Endodermal cell (in vitro differentiated cells): ENCODE results near the gene SLC12A8. TPM values are rescaled to one million over a fixed set of nuclear protein-coding genes. Genes with fewer than 3 reads are reported as not detected.

Experiments
- DNase-seq: peaks from one replicate; pipeline ENCODE4 v3.0.0-alpha.2; 2017
- H3K27ac ChIP-seq: 2 replicates; pipeline ENCODE4 v1.5.1; 2013; ENCODE audit warnings: mild to moderate bottlenecking, low read depth, low read length, moderate library complexity
- H3K27me3 ChIP-seq: 2 replicates; pipeline ENCODE4 v1.6.1; 2013; ENCODE audit warnings: mild to moderate bottlenecking, low read length, moderate library complexity; ENCODE audit not compliant: insufficient read depth, control insufficient read depth, poor library complexity, severe bottlenecking
- H3K36me3 ChIP-seq: 2 replicates; pipeline ENCODE4 v1.7.0; 2013; ENCODE audit warnings: mild to moderate bottlenecking, low read length, moderate library complexity; ENCODE audit not compliant: control insufficient read depth, insufficient read depth
- H3K4me1 ChIP-seq: one replicate; pipeline ENCODE4 v1.7.0; 2013; ENCODE audit warnings: low read length; ENCODE audit not compliant: control insufficient read depth, insufficient read depth
- H3K4me3 ChIP-seq: 2 replicates; pipeline ENCODE4 v1.5.1; 2013; ENCODE audit warnings: mild to moderate bottlenecking, low read length, moderate library complexity
- H3K9ac ChIP-seq: 2 replicates; pipeline ENCODE4 v1.6.1; 2013; ENCODE audit warnings: mild to moderate bottlenecking, low read length, moderate library complexity; ENCODE audit not compliant: poor library complexity, severe bottlenecking; ENCODE audit errors: extremely low read depth
- H3K9me3 ChIP-seq: 2 replicates; pipeline ENCODE4 v1.6.1; 2013; ENCODE audit warnings: mild to moderate bottlenecking, low read length, moderate library complexity; ENCODE audit not compliant: control insufficient read depth
- H3K27ac Mint-ChIP-seq: 2 replicates; pipeline ENCODE4 v1.8.0; 2020; ENCODE audit warnings: mixed read lengths
- H3K27me3 Mint-ChIP-seq: 2 replicates; pipeline ENCODE4 v1.8.0; 2021; ENCODE audit warnings: mild to moderate bottlenecking, mixed read lengths; ENCODE audit not compliant: insufficient read depth
- H3K36me3 Mint-ChIP-seq: 2 replicates; pipeline ENCODE4 v1.8.0; 2020; ENCODE audit warnings: low read depth, mixed read lengths
- H3K4me1 Mint-ChIP-seq: 2 replicates; pipeline ENCODE4 v1.8.0; 2020; ENCODE audit warnings: mixed read lengths
- H3K4me3 Mint-ChIP-seq: 2 replicates; pipeline ENCODE4 v1.8.0; 2020; ENCODE audit warnings: mild to moderate bottlenecking, moderate library complexity, mixed read lengths
- H3K9me3 Mint-ChIP-seq: 2 replicates; pipeline ENCODE4 v1.8.0; 2020; ENCODE audit warnings: mild to moderate bottlenecking, mixed read lengths
- WGBS, 2 experiments: methylation state at CpG; one replicate each; pipeline versions ENCODE4 v1.1.5 to v1.1.7; 2013; ENCODE audit warnings: missing lambda C conversion rate in 2 of 2, mixed read lengths in 1 of 2; ENCODE audit not compliant: insufficient coverage in 1 of 2, insufficient read length in 1 of 2; 5-methylcytosine and 5-hydroxymethylcytosine counted together
- total RNA-seq, 2 donors: library from RNA; stranded (reverse); fragmentation: NEBNext Ultra II Directional in 1 of 2; extraction: Animal tissue kit (Norgen Biotek cat#: 25700) in 1 of 2; gene quantifications; 2 replicates in 1 of 2; 3 replicates in 1 of 2; pipeline ENCODE4 v1.2.1, GENCODE V29; 2021
- TF ChIP-seq, protein P1 (sequence below): fragments of 200-600 bp; sonication (generic); conservative IDR thresholded peaks from 2 replicates; pipeline ENCODE4 v1.5.0; 2021; ENCODE audit warnings: antibody characterized with exemption, mild to moderate bottlenecking

SLC12A8 gene
- total RNA-seq, 2 donors from 2014 or later: 17.3 to 18.6 TPM

DNA sequence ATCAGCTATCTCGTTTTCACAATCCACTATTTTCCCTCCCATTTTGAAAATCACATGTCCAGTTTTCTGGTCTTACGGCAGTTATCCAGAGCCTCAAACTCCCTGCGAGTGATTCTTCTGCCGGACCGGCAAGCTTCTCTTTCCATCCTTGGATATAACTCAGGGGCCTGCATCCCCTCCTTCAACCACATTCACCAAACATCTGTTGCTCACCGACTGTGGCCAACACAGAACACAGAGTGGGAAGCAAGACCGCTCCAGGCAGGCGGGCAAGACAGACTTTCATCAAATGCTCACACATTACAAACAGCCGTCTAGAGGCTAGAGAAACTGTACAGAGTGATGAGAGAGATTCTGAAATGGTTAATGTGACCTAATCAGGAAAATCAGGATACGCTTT is 7.6 kb upstream of the SLC12A8 start:
- no peak overlapping the region for H3K4me3 Mint-ChIP-seq

DNA sequence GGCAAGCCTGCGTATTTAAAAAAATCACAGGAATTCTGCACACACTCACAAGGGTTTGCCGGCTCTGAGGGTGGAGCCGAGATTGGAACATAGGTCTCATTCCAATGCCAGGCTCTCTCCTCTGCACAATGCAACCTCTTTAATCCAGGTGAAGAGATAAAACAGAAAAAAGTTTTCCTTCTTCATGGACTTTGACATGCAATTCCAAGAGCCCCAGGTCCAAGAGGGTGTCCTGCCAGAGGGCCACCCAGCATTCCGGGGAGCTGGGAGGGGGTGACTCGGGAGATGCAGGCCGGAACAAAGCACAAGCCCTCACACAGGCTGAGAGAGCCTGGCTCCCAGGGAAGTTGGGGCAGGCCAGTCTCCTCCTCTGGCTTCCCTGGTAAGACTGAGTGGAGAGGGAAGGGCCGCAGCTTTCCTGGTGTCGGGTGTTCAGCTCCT is 6.7 kb upstream of the SLC12A8 start:
- WGBS, 2 experiments: 87 to 91% methylated on average over 4 to 8 of the region's 8 CpGs
- no peaks in the 10 kb centered on the region for H3K27me3 Mint-ChIP-seq
- Histone ChIP-seq H3K9ac (no peak overlapping the region), H3K4me1 (no peaks in the 10 kb centered on the region), H3K27ac (no peak overlapping the region), H3K4me3 (no peak overlapping the region), H3K36me3 (no peaks in the 10 kb centered on the region), H3K27me3 (no peaks in the 10 kb centered on the region), H3K9me3 (no peaks in the 10 kb centered on the region)
- TF ChIP-seq, protein P1, sequence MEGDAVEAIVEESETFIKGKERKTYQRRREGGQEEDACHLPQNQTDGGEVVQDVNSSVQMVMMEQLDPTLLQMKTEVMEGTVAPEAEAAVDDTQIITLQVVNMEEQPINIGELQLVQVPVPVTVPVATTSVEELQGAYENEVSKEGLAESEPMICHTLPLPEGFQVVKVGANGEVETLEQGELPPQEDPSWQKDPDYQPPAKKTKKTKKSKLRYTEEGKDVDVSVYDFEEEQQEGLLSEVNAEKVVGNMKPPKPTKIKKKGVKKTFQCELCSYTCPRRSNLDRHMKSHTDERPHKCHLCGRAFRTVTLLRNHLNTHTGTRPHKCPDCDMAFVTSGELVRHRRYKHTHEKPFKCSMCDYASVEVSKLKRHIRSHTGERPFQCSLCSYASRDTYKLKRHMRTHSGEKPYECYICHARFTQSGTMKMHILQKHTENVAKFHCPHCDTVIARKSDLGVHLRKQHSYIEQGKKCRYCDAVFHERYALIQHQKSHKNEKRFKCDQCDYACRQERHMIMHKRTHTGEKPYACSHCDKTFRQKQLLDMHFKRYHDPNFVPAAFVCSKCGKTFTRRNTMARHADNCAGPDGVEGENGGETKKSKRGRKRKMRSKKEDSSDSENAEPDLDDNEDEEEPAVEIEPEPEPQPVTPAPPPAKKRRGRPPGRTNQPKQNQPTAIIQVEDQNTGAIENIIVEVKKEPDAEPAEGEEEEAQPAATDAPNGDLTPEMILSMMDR: no peak
- H3K27ac Mint-ChIP-seq: peak overlapping the region; percentile 64
- DNase-seq: peak; percentile 70
- H3K4me1 Mint-ChIP-seq: peaks cover 15% of the 10 kb centered on the region
- H3K9me3 Mint-ChIP-seq: no peaks in the 10 kb centered on the region
- no peaks in the 10 kb centered on the region for H3K36me3 Mint-ChIP-seq
- H3K4me3 Mint-ChIP-seq: no peak overlapping the region

More for the DNA sequence above, 7.6 kb upstream of the SLC12A8 start:
- Histone ChIP-seq H3K27ac (no peak overlapping the region), H3K9me3 (no peaks in the 10 kb centered on the region), H3K4me3 (no peak overlapping the region), H3K4me1 (no peaks in the 10 kb centered on the region), H3K36me3 (no peaks in the 10 kb centered on the region), H3K27me3 (no peaks in the 10 kb centered on the region), H3K9ac (no peak overlapping the region)
- no peaks in the 10 kb centered on the region for H3K9me3 Mint-ChIP-seq
- DNase-seq: no peak
- H3K27me3 Mint-ChIP-seq: no peaks in the 10 kb centered on the region
- TF ChIP-seq, protein P1: no peak
- peaks cover 17% of the 10 kb centered on the region for H3K4me1 Mint-ChIP-seq
- 94 to 98% methylated on average over 7 to 10 of the region's 10 CpGs for WGBS, 2 experiments
- H3K27ac Mint-ChIP-seq: peak overlapping the region; percentile 32
- no peaks in the 10 kb centered on the region for H3K36me3 Mint-ChIP-seq

DNA sequence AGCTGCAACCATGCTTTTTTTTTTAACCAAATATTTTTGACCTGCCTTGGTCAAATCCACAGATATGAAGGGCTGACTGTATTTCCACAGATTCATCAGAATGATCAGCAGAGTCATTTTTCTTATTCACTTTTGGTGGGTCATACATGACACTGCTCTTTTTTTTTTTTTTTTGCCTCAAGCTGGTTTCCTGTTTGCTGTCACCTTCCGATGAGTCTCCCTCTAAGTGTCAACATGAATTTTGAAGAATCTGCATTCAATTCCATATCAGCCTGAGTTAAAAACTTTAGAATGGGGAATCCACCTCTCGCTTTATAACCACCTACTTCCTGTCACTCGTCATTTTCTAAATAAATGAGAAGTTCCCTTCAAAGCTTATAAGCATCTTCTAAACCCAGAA is 2.2 kb upstream of the SLC12A8 start:
- Mint-ChIP-seq H3K4me3 (no peak overlapping the region), H3K9me3 (no peaks in the 10 kb centered on the region), H3K27ac (no peak overlapping the region), H3K36me3 (peaks cover 3% of the 10 kb centered on the region), H3K4me1 (peaks cover 27% of the 10 kb centered on the region), H3K27me3 (peaks cover 3% of the 10 kb centered on the region)
- Histone ChIP-seq H3K27ac (no peak overlapping the region), H3K9ac (no peak overlapping the region), H3K36me3 (no peaks in the 10 kb centered on the region), H3K4me1 (no peaks in the 10 kb centered on the region), H3K9me3 (no peaks in the 10 kb centered on the region), H3K27me3 (peaks cover 9% of the 10 kb centered on the region), H3K4me3 (no peak overlapping the region)
- no peak for DNase-seq
- WGBS, 2 experiments: 91 to 100% methylated on average over 1 to 3 of the region's 3 CpGs
- TF ChIP-seq, protein P1: no peak
